NCI-H460 (cell line): ENCODE data around the gene MARK1. TPM values are rescaled to one million over a fixed set of nuclear protein-coding genes. Genes with fewer than 3 reads are reported as not detected.

ENCODE experiments used
- DNase-seq: peaks from one replicate; pipeline ENCODE4 v3.0.0-alpha.2; 2016; ENCODE audit warnings: low read depth; ENCODE audit errors: extremely low read depth
- total RNA-seq: library from RNA; depleted of rRNA; stranded (reverse); fragments of >200 nt; shearing (Covaris generic); gene quantifications from 2 replicates; pipeline ENCODE4 v1.2.3, GENCODE V29; 2014

The MARK1 gene
- total RNA-seq, 1 experiment from 2014 or later: 4.3 TPM

DNA sequence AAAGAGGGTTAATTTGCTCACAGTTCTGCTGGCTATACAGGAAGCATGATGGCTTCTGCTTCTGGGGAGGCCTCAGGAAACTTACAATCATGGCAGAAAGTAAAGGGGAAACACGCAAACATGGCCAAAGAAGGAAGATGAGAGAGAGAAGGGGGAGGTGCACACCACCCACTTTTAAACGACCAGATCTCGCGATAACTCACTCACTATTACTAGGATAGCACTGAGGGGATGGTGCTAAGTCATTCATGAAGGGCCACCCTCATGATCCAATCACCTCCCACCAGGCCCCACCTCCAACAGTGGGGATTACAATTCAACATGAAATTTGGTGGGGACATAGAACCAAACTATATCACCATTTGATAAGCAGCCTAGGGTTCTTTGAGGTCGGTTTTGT is 159.9 kb downstream of the MARK1 start:
- no peak for DNase-seq

DNA sequence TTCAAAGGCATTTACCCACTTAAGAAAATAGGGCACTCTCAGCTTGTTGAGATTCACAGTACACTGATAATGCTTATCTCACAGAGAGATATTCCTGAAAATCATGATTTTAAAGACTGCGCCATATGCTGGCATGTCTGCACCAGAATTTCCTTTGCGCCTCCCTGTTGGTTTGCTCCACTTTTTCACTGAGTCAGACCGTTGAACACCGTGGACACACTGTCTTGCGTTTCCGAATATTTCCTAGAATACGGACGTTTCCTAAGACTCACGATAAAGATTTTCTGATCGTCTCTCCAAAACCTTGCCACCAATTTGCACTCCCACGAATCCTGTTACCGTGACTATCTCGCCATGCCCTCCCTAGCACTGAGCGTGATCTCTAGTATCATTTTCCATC is 161.7 kb downstream of the MARK1 start:
- no peak for DNase-seq

DNA sequence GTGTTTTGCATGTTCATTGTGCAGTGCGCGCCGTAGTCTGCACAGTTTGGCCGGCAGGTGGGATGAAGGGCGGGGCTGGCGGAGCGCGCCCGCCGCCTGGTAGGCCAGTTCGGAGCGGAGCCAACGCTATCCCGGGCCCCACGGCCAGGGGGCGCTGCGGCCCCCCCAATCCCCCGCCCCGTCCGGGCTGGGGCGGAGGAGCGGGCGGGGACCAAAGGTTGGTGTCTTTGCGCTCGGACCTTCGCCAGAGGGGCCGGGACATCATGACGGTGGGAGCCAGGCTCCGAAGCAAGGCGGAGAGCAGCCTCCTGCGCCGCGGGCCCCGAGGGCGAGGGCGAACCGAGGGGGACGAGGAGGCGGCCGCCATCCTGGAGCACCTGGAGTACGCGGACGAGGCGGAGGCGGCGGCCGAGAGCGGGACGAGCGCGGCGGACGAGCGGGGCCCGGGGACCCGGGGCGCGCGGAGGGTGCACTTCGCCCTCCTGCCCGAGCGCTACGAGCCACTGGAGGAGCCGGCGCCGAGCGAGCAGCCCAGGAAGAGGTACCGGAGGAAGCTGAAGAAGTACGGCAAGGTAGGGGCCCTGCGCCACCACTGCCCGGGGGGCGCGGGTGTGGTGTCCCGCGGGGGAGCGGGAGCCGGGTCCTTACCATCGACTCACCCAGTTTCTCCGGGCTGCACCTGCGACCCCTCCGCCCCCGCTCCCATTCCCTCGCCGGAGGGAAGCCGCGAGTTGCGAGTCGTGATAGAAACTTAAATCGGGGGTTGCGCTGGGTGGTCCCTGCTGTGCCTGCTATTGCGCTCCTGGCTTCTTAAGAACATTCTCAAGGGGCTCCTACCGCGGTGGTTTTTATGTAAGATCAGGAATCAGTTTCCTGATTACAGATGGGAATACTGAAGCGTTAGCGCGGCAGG is 162.5 kb downstream of the MARK1 start, which contains the start of gene C1orf115:
TSS of gene C1orf115 (plus strand) at position 224 of the 913 bp plus-strand sequence. CDS start at position 264, 40 bp downstream.
- DNase-seq: peak; percentile 72

DNA sequence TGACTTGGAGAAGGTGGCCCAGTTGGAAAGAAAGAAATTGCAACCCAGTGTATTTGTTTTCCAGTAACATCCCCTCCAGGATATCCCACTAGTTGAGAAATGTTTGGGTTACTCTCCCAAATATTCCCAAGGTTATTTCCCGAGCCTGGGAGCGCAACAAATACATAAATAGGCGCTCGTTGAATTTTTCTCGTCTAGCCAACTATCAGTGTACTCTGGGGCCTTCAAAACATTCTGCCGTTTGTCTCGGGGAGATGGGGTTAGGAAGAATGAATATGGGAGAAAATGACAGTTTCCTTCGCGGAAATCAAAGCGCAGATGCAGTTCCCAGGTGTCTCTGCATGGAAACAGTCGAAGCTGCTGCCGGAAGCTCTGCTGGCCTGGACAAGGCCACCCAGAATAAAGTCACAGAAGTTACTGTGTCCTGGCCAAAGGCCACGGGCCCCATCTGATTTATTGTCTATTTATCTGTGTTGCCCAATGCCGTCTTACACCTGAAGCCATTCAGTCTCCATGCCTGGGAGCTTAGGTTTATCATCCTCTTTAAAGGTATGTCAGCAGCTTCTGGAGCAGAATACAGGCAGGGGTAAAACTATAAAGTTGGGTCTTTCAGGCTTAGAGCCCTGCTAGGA is 163.2 kb downstream of the MARK1 start:
- DNase-seq: no peak

DNA sequence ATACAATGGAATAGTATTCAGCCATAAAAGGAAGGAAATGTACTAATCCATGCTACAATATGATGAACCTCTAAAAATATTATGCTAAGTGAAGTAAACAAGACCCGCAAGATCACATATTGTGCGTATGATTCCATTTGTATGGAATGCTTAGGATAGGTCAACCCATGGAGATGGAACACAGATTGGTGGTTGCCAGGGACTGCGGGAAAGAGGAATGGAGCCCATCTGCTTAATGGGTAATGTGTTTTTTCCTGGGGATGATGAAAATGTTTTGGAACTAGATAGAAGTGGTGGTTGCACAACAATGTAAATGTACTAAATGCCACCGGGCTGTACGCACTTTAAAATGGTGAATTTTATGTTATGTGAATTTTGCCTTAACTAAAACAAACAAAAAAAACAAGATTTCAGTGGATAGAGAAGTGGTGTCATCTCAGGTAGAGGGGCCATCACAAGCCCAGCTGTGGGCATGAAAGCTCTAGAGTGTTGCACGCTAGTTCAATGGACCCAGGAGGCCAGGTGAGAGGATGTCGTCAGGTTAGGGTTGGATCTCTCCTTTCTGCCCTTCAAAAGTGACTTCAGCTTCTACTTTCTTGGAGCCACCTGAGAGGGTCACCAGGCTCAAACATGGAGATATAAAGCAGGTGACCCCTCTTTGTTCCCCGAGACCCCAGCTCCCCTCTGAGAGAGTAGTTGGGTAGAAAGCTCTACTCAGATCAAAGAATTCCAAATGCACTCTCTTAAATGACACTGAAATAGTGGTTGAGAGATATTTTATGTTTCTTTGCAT is 164.7 kb downstream of the MARK1 start:
- no peak for DNase-seq

DNA sequence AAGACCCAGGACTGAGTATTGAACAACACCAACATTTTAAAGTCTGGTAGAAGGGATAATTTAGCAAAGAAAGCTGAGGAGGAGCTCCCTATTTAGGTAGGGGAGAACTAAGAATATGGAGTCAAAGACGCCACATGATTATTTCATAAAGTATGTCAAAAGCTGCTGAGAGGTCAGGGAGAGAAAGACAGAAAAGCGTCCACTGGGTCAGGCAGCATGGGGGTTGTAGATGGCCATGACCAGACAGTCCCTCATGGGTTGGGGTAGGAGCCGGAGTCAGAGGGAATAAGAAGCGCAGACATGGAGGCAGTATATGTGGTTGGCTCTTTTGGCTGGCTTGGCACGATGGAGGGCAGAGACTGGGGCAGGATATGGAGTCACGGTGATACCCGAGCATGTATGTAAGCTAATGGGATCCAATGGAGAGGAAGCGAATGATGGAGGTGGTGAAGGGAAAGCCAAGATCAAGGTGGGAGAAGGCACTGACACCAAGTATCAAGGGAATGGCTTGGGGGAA is 167.0 kb downstream of the MARK1 start:
- no peak for DNase-seq

DNA sequence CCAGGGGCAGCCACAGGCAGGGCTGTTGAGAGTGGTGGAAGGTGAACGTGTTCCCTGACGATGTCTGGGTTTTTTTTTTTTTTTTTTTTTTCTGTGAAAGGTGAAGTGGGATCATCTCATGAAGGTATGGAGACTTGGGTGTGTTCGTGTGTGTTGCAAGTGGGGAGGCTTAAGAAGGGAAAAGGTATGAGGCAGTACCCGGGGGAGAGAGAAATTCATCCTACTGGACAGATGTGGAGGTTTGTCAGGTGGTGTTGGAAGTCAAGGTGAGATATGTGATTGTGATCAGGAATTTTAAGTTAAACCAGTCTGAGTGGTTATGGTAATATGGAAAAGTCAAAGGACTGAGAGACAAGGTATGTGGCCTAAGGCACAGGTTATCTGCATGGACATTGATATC is 167.5 kb downstream of the MARK1 start:
- DNase-seq: no peak

DNA sequence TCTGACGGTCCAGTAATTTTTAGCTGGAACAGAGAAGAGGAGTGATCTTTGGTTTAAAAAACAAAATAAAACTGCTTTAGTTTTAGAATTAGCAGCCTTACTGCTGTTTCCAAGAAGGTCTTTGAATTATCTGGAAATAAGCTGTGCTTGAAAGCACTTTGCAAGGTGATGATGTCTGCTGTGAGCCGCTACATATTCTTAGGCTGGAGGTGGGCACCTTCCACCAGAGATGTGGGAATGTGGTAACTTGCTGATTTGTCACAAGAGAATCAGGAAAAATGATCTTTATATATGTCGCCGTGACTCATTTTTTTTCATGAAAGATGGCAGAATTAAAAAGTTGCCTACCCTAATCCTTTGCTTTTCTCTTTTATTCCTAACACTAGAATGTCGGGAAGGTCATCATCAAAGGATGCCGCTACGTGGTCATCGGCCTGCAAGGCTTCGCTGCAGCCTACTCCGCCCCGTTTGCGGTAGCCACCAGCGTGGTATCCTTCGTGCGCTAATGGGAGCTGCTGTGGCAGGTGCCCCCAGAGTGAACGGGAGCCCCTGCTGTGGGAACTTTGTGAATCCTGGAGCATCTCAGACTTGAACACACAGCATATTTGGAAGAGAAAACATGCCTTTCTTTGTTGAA is 168.4 kb downstream of the MARK1 start:
- no peak for DNase-seq

DNA sequence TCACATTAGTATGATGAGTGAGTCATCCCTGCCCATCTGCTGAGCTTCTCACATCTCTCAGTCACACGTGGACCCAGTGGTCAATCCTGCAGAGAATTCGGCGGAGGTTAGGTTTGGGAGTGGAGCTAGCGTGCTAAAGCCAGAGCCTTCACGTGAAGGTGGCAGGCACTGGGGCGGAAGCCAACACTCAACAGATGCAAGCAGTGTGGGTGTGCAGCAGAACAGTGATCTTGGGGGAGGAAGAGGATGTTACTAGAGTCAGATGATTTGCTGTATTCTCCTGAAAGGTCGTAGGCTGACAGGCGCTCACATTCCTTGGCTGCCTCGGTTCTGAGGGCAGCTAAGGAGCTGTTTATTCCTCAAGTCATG is 168.9 kb downstream of the MARK1 start:
- DNase-seq: no peak

DNA sequence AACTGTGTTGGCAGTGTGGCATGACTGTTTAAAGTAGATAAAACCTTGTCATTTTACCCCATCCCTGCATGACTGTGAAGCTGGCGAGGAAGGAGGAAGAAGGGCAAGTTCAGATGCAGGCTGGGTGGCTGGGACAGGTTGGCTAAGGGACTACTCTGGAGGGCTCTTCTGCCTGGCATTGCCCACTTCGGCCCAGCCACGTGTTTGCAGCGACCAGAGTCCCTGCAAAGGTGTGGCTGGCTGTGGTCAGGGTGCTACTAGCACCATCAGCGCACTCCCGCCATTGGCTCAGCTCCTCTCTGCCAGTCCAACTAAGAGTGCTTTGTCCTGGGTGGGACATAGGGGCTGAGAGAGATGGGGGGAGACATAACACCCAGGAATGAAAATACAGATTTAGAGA is 169.4 kb downstream of the MARK1 start:
- no peak for DNase-seq

DNA sequence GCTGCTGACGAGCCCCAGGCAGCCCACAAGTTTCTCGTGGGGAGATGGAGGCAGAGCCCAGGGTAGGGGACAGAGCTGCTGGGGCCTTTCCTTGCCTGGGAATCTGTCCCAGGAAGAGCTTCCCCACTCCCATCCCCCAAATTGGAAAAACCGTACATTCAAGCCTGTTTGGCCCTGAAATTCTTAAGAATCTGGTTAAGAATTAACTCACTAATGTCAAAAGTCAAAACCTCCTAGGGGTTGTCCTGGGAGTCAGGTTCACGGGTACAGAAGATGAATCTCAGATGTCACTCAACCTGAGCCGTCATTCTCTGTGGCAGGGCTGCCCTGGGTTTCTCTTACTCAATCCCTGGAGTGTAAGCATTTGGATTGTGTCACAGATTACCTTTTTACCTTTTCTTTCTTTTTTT is 170.7 kb downstream of the MARK1 start:
- DNase-seq: no peak

DNA sequence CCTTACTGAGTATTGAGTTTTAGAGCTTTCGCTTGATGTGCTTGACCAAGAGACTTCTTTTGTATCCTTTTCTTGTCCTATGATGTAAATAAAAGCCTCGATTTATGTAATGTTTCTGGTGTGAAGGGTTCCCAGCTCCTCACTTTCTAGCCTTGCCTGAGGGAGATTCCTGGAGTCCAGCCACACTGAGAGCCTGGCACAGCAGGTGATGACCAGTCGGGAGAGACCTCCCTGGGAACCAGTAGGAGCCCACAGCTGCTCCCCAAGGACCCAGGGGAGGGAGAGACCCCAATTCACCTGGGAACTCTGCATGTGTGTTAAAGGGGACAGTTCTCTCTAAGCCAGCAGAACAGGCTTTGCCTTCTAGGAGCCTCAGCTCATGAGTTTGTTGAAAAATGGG is 171.1 kb downstream of the MARK1 start:
- no peak for DNase-seq

DNA sequence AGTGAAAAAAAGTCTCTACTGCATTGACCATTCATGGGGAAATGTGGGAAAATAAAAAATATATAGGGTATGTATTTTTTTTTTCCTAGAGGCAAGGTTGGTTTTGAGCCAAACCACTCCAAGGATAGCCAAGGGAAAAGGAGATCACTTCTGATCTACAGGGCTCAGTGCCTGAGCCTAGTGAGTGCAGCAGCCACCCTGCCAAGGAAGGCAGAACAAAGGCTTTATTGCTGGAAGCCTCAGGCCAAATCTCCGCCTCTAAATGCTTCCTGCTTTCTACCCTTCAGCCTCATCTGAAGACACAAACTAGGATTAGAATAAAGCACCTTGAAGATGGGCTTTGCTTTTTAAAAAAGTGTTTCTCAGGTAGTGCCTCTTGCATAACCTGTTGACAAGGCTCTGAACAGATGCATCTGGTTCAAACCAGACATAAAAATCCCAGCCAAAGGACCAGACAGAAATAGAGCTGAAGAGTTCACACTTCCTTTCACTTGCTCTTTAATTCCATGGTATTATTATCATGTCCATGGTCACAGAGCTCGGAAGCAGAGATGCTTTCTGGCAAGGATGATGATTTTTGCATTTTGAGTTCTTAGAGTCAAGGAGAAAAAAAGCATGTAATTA is 172.7 kb downstream of the MARK1 start:
- DNase-seq: no peak

DNA sequence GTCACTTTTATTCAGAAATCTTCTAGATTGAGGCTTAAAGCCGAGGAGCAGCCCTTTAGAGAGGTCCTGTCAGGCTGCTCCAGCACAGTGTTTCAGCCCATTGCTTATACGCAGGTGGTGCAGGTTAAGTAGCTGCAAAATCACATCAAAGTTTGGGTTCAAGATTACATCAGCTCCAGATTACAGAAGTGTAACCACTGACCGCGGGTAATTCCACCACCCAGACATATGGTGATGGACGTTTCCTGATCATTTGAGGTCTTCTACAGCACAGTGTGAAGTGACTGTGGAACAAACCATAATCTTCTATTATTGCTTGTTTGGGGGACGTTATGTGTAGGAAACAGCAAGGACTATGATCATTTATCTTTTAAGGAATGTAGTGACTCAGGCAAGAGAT is 174.0 kb downstream of the MARK1 start:
- DNase-seq: no peak

DNA sequence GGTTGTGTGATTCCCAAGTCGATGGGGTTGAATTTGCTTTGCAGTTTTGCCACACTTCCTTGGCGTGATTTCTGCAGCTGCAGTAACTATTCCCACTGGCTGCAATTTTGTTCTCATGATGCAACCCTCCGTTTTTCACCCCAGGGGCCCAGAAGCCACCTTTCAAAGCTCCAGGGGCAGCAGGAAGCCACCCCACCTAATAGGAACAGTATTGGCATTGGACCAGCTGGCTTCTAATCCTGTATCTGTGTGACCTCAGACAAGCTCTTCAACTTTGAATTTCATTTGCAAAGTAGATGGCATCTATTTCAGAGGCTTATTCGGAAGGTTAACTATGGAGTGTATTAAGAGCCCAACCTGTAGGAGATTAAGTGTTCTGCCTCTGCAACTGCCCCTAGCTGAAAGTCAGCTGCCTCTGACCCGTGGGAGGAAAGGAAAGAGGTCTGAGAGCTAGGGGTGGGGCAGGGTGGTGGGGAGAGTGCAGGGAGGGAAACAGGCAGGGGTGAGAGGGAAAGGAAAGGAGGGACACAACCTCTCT is 174.9 kb downstream of the MARK1 start:
- no peak for DNase-seq

DNA sequence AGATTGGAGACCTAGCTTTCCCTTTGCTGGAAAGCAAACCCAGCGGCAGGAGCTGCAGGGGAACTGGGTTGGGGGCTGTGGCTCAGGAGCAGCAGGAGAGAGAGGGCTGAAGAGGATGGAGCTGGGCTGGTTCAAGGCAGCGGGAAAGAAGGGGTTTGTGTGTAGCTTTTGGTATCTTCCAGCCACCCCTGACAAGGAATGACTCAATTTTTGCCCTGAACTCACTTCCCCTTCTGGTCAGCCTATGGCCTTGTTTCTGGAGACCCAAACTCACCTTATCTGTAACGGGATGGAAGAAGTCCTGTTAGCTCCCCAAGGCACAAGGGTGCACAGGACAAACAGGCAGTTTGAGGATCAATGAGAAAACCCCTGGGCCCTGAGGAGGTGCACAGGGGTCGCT is 175.4 kb downstream of the MARK1 start:
- DNase-seq: no peak

DNA sequence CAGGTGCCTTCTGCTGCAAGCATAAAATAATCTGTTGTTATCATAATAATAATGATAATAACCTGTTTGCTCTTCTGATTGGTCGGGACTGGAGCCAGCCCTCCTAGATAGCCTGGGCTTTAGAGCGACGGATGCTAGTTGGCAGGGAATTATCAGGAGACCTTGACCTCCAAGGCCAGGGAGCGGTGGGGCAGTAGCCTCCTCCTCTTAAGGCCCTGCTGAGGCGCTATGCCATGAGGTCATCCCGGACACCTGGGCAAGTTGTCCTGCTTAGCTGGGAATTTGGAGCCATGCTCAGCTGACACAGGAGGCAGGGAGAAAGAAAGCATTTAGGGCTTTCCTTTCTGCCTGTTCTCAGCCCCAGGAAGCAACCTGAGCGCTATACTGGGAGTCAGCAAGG is 177.8 kb downstream of the MARK1 start:
- no peak for DNase-seq

DNA sequence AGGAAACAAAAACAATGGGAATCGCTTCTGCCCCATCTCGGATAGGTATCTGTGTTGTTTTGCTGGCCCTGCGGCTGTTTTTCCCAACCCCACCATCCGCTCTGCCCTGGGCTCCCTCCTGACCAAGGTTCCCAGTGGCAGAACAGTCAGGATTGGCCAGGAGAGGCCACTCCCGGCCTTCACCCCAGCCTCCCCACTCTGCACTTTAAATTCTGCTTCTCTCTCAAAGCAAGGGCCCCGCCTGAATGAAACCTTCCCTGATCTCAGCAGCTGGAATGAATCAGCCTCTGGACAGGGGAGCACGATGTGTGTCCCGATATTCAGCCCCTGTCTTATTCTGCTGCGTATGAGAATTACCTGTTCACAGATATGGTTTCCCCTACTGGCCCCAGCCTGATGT is 178.5 kb downstream of the MARK1 start:
- DNase-seq: no peak

DNA sequence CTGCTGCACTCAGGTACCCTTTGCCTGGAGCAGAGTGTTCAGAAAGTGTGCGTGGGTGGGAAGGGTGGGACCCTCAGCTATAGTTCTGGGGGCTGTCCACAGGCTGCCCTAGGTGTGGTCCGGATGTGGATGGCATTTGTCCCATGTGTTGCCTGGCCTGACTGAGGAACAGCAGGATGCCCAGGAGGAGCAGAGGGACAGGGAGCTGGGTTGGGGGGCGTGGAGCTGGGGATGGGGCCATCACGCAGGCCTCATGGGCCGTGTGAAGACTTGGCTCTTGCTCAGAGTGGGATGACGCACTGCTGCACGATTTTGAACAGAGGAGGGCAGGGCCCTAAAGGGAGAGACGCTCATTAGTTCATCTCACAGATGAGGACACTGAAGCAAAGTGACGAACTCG is 179.2 kb downstream of the MARK1 start:
- DNase-seq: no peak

DNA sequence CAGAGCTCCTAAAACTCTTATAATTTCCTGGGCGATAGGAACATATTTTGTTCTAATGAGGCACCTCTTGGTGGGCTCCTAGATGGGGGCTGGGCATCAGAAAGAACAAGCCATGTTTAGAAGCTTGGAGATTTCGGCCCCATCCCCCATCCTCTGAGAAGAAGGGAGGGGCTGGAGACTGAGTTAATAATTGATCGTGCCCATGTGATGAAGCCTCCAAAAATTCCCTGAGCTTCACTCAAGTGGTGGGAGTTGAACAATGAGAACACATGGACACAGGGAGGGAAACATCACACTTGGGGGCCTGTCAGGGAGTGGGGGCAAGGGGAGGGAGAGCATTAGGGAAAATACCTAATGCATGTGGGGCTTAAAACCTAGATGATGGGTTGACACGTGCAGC is 180.3 kb downstream of the MARK1 start:
- no peak for DNase-seq
